IMR-90 (cell line): ENCODE results near the gene MRPL28. TPM values are rescaled to one million over a fixed set of nuclear protein-coding genes. Genes with fewer than 3 reads are reported as not detected.

Source experiments
- ATAC-seq: fragments of 200-7000 bp; cut with Tn5 transposase; 2 replicates; pipeline ENCODE4 v1.9.1; 2020; ENCODE audit warnings: low read depth, mild to moderate bottlenecking, moderate library complexity
- BruUV-seq: library from RNA; stranded (reverse); fragments of 400-500 nt; replicated peaks from 2 replicates; lab custom pipeline; 2021; lab: Mats Ljungman, UMichigan
- CTCF ChIA-PET: fragments of 300-600 bp; formaldehyde crosslinking; extraction: SDS; loops from one replicate; lab custom pipeline; 2021; ENCODE audit warnings: antibody characterized with exemption; lab: Yijun Ruan, JAX
- POLR2A ChIA-PET: fragments of 300-600 bp; sonication (Branson Sonifier 250); formaldehyde crosslinking; loops from one replicate; lab custom pipeline; 2022; ENCODE audit warnings: antibody characterized with exemption; ENCODE audit not compliant: unreplicated experiment; lab: Charles Lee
- DNase-seq: peaks from one replicate; pipeline ENCODE4 v3.0.0; 2013
- H2AFZ ChIP-seq: replicated peaks from 2 replicates; pipeline ENCODE3; 2013; ENCODE audit warnings: low read length, mild to moderate bottlenecking; ENCODE audit not compliant: poor library complexity
- H2AK5ac ChIP-seq: 2 replicates; pipeline ENCODE4 v1.6.1; 2013; ENCODE audit warnings: low read depth, low read length, inconsistent platforms
- H2AK9ac ChIP-seq: replicated peaks from 2 replicates; pipeline ENCODE3; 2013; ENCODE audit warnings: mild to moderate bottlenecking, low read depth, low read length, moderate library complexity; ENCODE audit not compliant: poor library complexity
- H2BK120ac ChIP-seq: 2 replicates; pipeline ENCODE4 v1.6.1; 2013; ENCODE audit warnings: low read depth, low read length, inconsistent platforms
- H2BK15ac ChIP-seq: 3 replicates; pipeline ENCODE4 v1.6.1; 2013; ENCODE audit warnings: low read depth, low read length, inconsistent platforms
- H2BK20ac ChIP-seq: 2 replicates; pipeline ENCODE4 v1.6.1; 2013; ENCODE audit warnings: low read depth, mild to moderate bottlenecking, inconsistent platforms, low read length, moderate library complexity
- H2BK5ac ChIP-seq: 2 replicates; pipeline ENCODE4 v1.6.1; 2013; ENCODE audit warnings: mild to moderate bottlenecking, low read depth, low read length, inconsistent platforms; ENCODE audit not compliant: poor library complexity, severe bottlenecking
- H3K14ac ChIP-seq: replicated peaks from 2 replicates; pipeline ENCODE4 v1.6.1; 2013; ENCODE audit warnings: low read depth, low read length, inconsistent platforms
- H3K18ac ChIP-seq: 2 replicates; pipeline ENCODE4 v1.6.1; 2013; ENCODE audit warnings: low read depth, low read length, control low read depth
- H3K23ac ChIP-seq: 2 replicates; pipeline ENCODE4 v1.6.1; 2013; ENCODE audit warnings: low read depth, low read length, inconsistent platforms
- H3K27ac ChIP-seq: 2 replicates; pipeline ENCODE4 v1.5.1; 2013; ENCODE audit warnings: mild to moderate bottlenecking, control low read depth, low read length; ENCODE audit not compliant: insufficient read depth
- H3K27me3 ChIP-seq: 2 replicates; pipeline ENCODE4 v1.6.1; 2013; ENCODE audit warnings: low read length; ENCODE audit not compliant: control insufficient read depth, insufficient read depth
- H3K36me3 ChIP-seq: 2 replicates; pipeline ENCODE4 v1.6.1; 2013; ENCODE audit warnings: low read length, mixed read lengths; ENCODE audit not compliant: control insufficient read depth, insufficient read depth
- H3K4ac ChIP-seq: 2 replicates; pipeline ENCODE4 v1.6.1; 2013; ENCODE audit warnings: low read depth, low read length, inconsistent platforms
- H3K4me1 ChIP-seq: 2 replicates; pipeline ENCODE4 v1.6.1; 2013; ENCODE audit warnings: low read length, mixed read lengths; ENCODE audit not compliant: control insufficient read depth, insufficient read depth
- H3K4me2 ChIP-seq: 2 replicates; pipeline ENCODE4 v1.6.1; 2013; ENCODE audit warnings: low read depth, mild to moderate bottlenecking, control low read depth, low read length, moderate library complexity
- H3K4me3 ChIP-seq: 2 replicates; pipeline ENCODE4 v1.5.1; 2013; ENCODE audit warnings: low read depth, mild to moderate bottlenecking, control low read depth, low read length, moderate library complexity; ENCODE audit not compliant: insufficient read depth
- H3K56ac ChIP-seq: 2 replicates; pipeline ENCODE4 v1.6.1; 2013; ENCODE audit warnings: low read length, inconsistent platforms; ENCODE audit not compliant: insufficient read depth; ENCODE audit errors: extremely low read depth
- H3K79me1 ChIP-seq, 2 experiments: 2 replicates each; pipeline ENCODE4 v1.6.1; 2013; ENCODE audit warnings: low read length in 2 of 2, inconsistent platforms in 1 of 2, low read depth in 1 of 2
- H3K9ac ChIP-seq: 2 replicates; pipeline ENCODE4 v1.6.1; 2013; ENCODE audit warnings: low read depth, low read length, control low read depth
- H3K9me1 ChIP-seq: 2 replicates; pipeline ENCODE4 v1.6.1; 2013; ENCODE audit warnings: low read length, inconsistent platforms; ENCODE audit not compliant: insufficient read depth
- H3K9me3 ChIP-seq: 2 replicates; pipeline ENCODE4 v1.6.1; 2013; ENCODE audit warnings: low read length; ENCODE audit not compliant: control insufficient read depth, insufficient read depth
- H4K20me1 ChIP-seq: 2 replicates; pipeline ENCODE4 v1.6.1; 2013; ENCODE audit warnings: low read length, inconsistent platforms; ENCODE audit not compliant: insufficient read depth
- H4K5ac ChIP-seq: 2 replicates; pipeline ENCODE4 v1.6.1; 2013; ENCODE audit warnings: mild to moderate bottlenecking, low read depth, low read length, control low read depth
- H4K8ac ChIP-seq, 2 experiments: 2 replicates each; pipeline ENCODE4 v1.6.1; 2013; ENCODE audit warnings: low read depth in 2 of 2, low read length in 2 of 2, control low read depth in 1 of 2, inconsistent platforms in 1 of 2
- H4K91ac ChIP-seq: 2 replicates; pipeline ENCODE4 v1.6.1; 2013; ENCODE audit warnings: low read depth, low read length, inconsistent platforms; ENCODE audit not compliant: insufficient read depth
- BHLHE40 ChIP-seq: fragments of 150-350 bp; IDR thresholded peaks from 2 replicates; pipeline ENCODE4 v1.6.1; 2016; ENCODE audit warnings: mild to moderate bottlenecking, low read depth, low read length
- CEBPB ChIP-seq: IDR thresholded peaks from 2 replicates; pipeline ENCODE4 v1.6.1; 2012; ENCODE audit warnings: low read depth, low read length, improper control_type of control experiment
- CHD1 ChIP-seq: IDR thresholded peaks from 2 replicates; pipeline ENCODE4 v1.6.1; 2012; ENCODE audit warnings: low read depth, low read length, improper control_type of control experiment
- CTCF ChIP-seq: conservative IDR thresholded peaks from 2 replicates; pipeline ENCODE4 v1.5.1; 2012; ENCODE audit warnings: mild to moderate bottlenecking, low read depth, low read length, improper control_type of control experiment
- ELK1 ChIP-seq: fragments of 150-350 bp; IDR thresholded peaks from 2 replicates; pipeline ENCODE4 v1.6.1; 2016; ENCODE audit warnings: low read depth, mild to moderate bottlenecking, low read length, moderate library complexity, borderline replicate concordance
- FOS ChIP-seq: fragments of 150-350 bp; IDR thresholded peaks from 2 replicates; pipeline ENCODE4 v1.6.1; 2016; ENCODE audit warnings: low read depth, low read length
- MAFK ChIP-seq: IDR thresholded peaks from 2 replicates; pipeline ENCODE4 v1.6.1; 2012; ENCODE audit warnings: low read depth, low read length, improper control_type of control experiment
- MAZ ChIP-seq: IDR thresholded peaks from 2 replicates; pipeline ENCODE4 v1.6.1; 2012; ENCODE audit warnings: low read depth, mild to moderate bottlenecking, low read length, improper control_type of control experiment, moderate library complexity, borderline replicate concordance
- MXI1 ChIP-seq: IDR thresholded peaks from 2 replicates; pipeline ENCODE4 v1.6.1; 2012; ENCODE audit warnings: low read depth, mild to moderate bottlenecking, low read length, moderate library complexity, borderline replicate concordance
- NFE2L2 ChIP-seq: fragments of 150-350 bp; IDR thresholded peaks from 2 replicates; pipeline ENCODE4 v1.6.1; 2016; ENCODE audit warnings: low read depth, mild to moderate bottlenecking, low read length
- POLR2A ChIP-seq: IDR thresholded peaks from 2 replicates; pipeline ENCODE4 v1.6.1; 2012; ENCODE audit warnings: mild to moderate bottlenecking, low read depth, low read length
- RAD21 ChIP-seq: IDR thresholded peaks from 2 replicates; pipeline ENCODE4 v1.6.1; 2012; ENCODE audit warnings: low read length, improper control_type of control experiment
- RCOR1 ChIP-seq: IDR thresholded peaks from 2 replicates; pipeline ENCODE4 v1.6.1; 2012; ENCODE audit warnings: mild to moderate bottlenecking, low read length, improper control_type of control experiment; ENCODE audit not compliant: insufficient replicate concordance
- RFX5 ChIP-seq: IDR thresholded peaks from 2 replicates; pipeline ENCODE4 v1.8.0; 2012; ENCODE audit warnings: low read depth, mild to moderate bottlenecking, low read length, moderate library complexity
- SMC3 ChIP-seq: fragments of 150-350 bp; IDR thresholded peaks from 2 replicates; pipeline ENCODE4 v1.6.1; 2016; ENCODE audit warnings: low read depth, mild to moderate bottlenecking, antibody characterized with exemption, low read length, moderate library complexity
- USF2 ChIP-seq: fragments of 150-350 bp; IDR thresholded peaks from 2 replicates; pipeline ENCODE4 v1.6.1; 2017; ENCODE audit warnings: mild to moderate bottlenecking, antibody characterized with exemption, low read length, low read depth
- WGBS, 2 experiments: methylation state at CpG; one replicate each; pipeline versions ENCODE4 v1.1.5 to v1.1.7; 2013; ENCODE audit warnings: missing lambda C conversion rate in 2 of 2; ENCODE audit not compliant: insufficient read length in 1 of 2; ENCODE audit errors: extremely low coverage in 2 of 2; 5-methylcytosine and 5-hydroxymethylcytosine counted together
- dilution Hi-C: fragments of 300-500 bp; cut with HindIII; formaldehyde crosslinking; loops from one replicate; pipeline ENCODE4 v1.14.3; 2018; ENCODE audit warnings: low sequenced_read_pairs; ENCODE audit not compliant: unreplicated experiment
- in situ Hi-C: fragments of 300-500 bp; cut with MboI; formaldehyde crosslinking; loops from 3 replicates; pipeline ENCODE4 v1.14.3; 2019; ENCODE audit warnings: low sequenced_read_pairs, inconsistent platforms, mixed read lengths
- intact Hi-C: fragments of 100-400 bp; cut with micrococcal nuclease; formaldehyde crosslinking; loops from 2 replicates; pipeline ENCODE4 v1.10.0; 2022
- polyA plus RNA-seq, 3 experiments: library from polyadenylated mRNA; depleted of rRNA; stranded (reverse); fragments of >200 nt; gene quantifications; 2 replicates each; pipeline ENCODE4 v1.2.3, GENCODE V29; 2012; ENCODE audit warnings: low replicate concordance in 1 of 3
- total RNA-seq: library from RNA; depleted of rRNA; stranded (reverse); fragments of >200 nt; gene quantifications from 2 replicates; pipeline ENCODE4 v1.2.3, GENCODE V29; 2012

Gene MRPL28
- total and polyA plus RNA-seq, 2 of the 4 experiments (the other 2 are of a cell fraction) = 104 to 181 TPM

- Histone ChIP-seq H4K8ac (no peak overlapping the region), H3K9me1 (no peaks in the 10 kb centered on the region), H3K27me3 (no peaks in the 10 kb centered on the region), H3K9me3 (no peaks in the 10 kb centered on the region), H3K4me1 (no peaks in the 10 kb centered on the region; the same call in 1 of the 2 replicates), H2AK5ac (no peak overlapping the region), H3K4ac (no peak overlapping the region), H3K79me1 (peaks cover 13 to 29% of the 10 kb centered on the region in 2 experiments; a peak in 3 of 4 replicates), H4K91ac (no peak overlapping the region), H2BK5ac (no peak overlapping the region), H3K14ac (no peak overlapping the region), H3K36me3 (peaks cover 50% of the 10 kb centered on the region), H2BK120ac (no peak overlapping the region), H2AFZ (no peak overlapping the region), H2BK20ac (no peak overlapping the region), H3K27ac (no peak overlapping the region), H2BK15ac (no peak overlapping the region), H2AK9ac (no peak overlapping the region), H3K18ac (no peak overlapping the region), H3K4me2 (no peak overlapping the region), H4K20me1 (peaks cover 16% of the 10 kb centered on the region), H4K5ac (no peak overlapping the region), H3K4me3 (no peak overlapping the region), H3K23ac (no peak overlapping the region), H3K9ac (no peak overlapping the region), H3K56ac (no peak overlapping the region)
- TF ChIP-seq CEBPB (no peak), FOS (no peak), MAZ (no peak), RAD21 (no peak), POLR2A (no peak), CTCF (no peak), NFE2L2 (no peak), RCOR1 (no peak), MXI1 (no peak), MAFK (no peak), BHLHE40 (no peak), ELK1 (no peak), SMC3 (no peak), RFX5 (no peak), USF2 (no peak), CHD1 (no peak)
- intact Hi-C loops (no loop called here), dilution Hi-C loops (no loop called here), in situ Hi-C loops (no loop called here)
- no peak for DNase-seq
- no peak for ATAC-seq
- POLR2A ChIA-PET = no interaction called here
- CTCF ChIA-PET = no interaction called here
- WGBS, 2 experiments = 92% methylated on average over 6 of the region's 26 CpGs; no CpG with 5 or more reads in 1 of the 2 experiments
- no TSS peak for BruUV-seq
Observed at GRCh38 chr16:376817-377418, 6.6 kb upstream of the MRPL28 start.
